Stimulated activated CD4-positive, alpha-beta T cell treated with anti-CD3 and anti-CD28 coated beads, Interleukin-15, amount 100 ng/mL, for 1 hour (primary cell): ENCODE results near the gene ZNF440.

Experiments used
- DNase-seq, 2 donors: peaks; one replicate each; pipeline ENCODE4 v3.0.0-alpha.2; 2020; ENCODE audit warnings: low read depth in 1 of 2, low spot score in 1 of 2

ZNF440 gene

DNA sequence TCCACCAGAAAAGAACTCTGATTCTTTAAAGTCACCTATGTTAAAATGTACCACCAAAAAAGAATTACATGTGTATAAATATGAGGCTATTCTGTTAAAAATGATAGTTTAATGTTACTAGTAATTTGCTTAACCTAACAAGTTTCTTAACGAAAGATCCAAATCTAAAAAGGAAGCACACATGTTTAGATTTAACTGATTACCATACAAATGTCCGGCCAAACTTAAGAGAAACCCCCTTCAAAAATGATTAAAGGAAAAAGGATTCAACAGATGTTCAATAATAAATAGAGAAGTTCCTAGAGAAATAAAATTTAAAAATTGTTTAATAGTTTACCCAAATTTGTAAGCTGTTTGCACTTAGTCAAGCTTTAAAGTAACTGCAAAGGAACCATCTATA, 68.5 kb downstream of the ZNF440 start:
- no peak for DNase-seq
